AG04450 (cell line): Measurements from ENCODE around the gene USP37. TPM values are rescaled to one million over a fixed set of nuclear protein-coding genes. Genes with fewer than 3 reads are reported as not detected.

Experiments
- CTCF ChIA-PET: fragments of 300-600, 350-600 bp; formaldehyde crosslinking; extraction: SDS; loops from one replicate; lab custom pipeline; 2022; ENCODE audit warnings: antibody characterized with exemption, inconsistent platforms; lab: Charles Lee
- POLR2A ChIA-PET: fragments of 350-600 bp; formaldehyde crosslinking; extraction: SDS; loops from one replicate; lab custom pipeline; 2021; ENCODE audit warnings: antibody characterized with exemption, inconsistent platforms; lab: Yijun Ruan, JAX
- DNase-seq: peaks from one replicate; pipeline ENCODE4 v3.0.0-alpha.2; 2011; ENCODE audit warnings: low read depth, low spot score
- H3K27ac ChIP-seq: one replicate; pipeline ENCODE4 v1.5.1; 2012; ENCODE audit warnings: low read depth, low read length, control low read depth
- H3K27me3 ChIP-seq: one replicate; pipeline ENCODE4 v1.6.0; 2012; ENCODE audit warnings: low read length; ENCODE audit not compliant: control insufficient read depth, insufficient read depth
- H3K4me3 ChIP-seq: 2 replicates; pipeline ENCODE4 v1.5.1; 2011; ENCODE audit warnings: mild to moderate bottlenecking, low read depth, low read length, control low read depth
- H3K9me3 ChIP-seq: 2 replicates; pipeline ENCODE4 v1.5.1; 2012; ENCODE audit warnings: low read length; ENCODE audit not compliant: control insufficient read depth, insufficient read depth
- polyA plus RNA-seq: library from polyadenylated mRNA; depleted of rRNA; stranded (reverse); fragments of >200 nt; gene quantifications from 2 replicates; pipeline ENCODE4 v1.2.3, GENCODE V29; 2011
- TF ChIP-seq, protein P1 (sequence below): IDR thresholded peaks from 2 replicates; pipeline ENCODE4 v1.5.1; 2011; ENCODE audit warnings: low read depth, low read length, control low read depth, inconsistent platforms

Gene USP37
- polyA plus RNA-seq, 1 experiment, result 4.9 TPM

DNA sequence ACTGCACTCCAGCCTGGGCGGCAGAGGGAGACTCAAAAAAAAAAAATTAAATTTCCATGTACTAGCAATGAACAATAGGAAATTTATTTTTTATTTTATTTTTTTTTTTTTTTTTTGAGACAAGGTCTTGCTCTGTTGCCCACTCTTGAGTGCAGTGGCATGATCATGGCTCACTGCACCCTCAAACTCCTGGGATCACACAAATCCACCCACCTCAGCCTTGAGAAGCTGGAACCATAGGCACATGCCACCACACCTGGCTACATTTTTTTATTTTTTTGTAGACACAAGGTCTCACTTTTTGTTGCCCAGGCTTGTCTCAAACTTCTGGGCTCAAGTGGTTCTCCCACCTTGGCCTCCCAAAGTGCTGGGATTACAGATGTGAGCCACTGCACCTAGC is 17.4 kb upstream of the USP37 start:
- CTCF ChIA-PET, result no interaction called here
- H3K4me3 ChIP-seq, result no peak overlapping the region

DNA sequence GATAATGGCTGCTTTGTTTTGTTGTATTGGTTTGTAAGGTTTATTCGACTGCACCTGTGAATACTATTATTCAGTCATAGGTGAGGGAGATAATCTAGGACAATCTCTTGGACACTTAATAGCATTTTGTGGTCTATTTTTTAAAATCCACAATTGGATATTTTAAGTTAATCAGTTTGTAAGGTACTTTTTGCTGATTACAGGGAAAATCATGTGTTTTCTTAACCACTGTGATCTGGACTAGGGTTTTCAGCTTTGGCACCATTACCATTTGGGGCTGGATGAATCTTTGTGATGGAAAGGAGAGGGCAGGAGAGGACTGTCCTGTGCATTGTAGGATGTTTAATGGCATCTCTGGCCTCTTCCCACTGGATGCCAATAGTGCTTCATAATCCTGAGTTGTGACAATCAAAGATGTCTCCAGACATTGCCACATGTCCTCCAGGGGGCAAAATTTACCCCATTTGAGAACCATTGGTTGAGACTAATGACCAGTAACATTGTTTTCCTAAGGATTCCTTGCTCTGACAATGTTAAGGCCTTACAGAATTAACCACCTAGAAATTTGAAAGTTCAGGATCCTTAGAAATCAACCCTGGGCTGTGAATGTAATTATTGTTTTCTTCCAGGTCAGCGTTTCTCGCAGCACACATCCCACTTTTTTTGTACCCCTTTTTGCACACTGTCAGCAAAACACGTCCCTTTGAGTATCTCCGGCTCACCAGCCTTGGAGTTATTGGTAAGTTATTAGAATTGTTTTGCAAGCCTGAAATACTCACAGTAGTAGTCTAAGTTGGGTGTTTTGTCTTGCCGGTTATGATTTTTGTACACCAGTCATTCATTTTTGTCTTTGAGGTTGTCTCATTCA is 16.1 kb upstream of the USP37 start:
- Histone ChIP-seq H3K4me3 (no peak overlapping the region), H3K27me3 (no peaks in the 10 kb centered on the region), H3K27ac (no peak overlapping the region), H3K9me3 (no peaks in the 10 kb centered on the region)
- DNase-seq, result no peak
- TF ChIP-seq, protein P1, sequence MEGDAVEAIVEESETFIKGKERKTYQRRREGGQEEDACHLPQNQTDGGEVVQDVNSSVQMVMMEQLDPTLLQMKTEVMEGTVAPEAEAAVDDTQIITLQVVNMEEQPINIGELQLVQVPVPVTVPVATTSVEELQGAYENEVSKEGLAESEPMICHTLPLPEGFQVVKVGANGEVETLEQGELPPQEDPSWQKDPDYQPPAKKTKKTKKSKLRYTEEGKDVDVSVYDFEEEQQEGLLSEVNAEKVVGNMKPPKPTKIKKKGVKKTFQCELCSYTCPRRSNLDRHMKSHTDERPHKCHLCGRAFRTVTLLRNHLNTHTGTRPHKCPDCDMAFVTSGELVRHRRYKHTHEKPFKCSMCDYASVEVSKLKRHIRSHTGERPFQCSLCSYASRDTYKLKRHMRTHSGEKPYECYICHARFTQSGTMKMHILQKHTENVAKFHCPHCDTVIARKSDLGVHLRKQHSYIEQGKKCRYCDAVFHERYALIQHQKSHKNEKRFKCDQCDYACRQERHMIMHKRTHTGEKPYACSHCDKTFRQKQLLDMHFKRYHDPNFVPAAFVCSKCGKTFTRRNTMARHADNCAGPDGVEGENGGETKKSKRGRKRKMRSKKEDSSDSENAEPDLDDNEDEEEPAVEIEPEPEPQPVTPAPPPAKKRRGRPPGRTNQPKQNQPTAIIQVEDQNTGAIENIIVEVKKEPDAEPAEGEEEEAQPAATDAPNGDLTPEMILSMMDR, result no peak; the same call in 1 of the 2 replicates
- CTCF ChIA-PET, result interaction anchor here (1.5 kb wide), 1 partner anchor 23 kb away, joined by 3 read pairs; the partner anchor contains the start of gene PLCD4
- POLR2A ChIA-PET, result no interaction called here

More for the DNA sequence above, 17.4 kb upstream of the USP37 start:
- Histone ChIP-seq H3K27ac (no peak overlapping the region), H3K9me3 (no peaks in the 10 kb centered on the region), H3K27me3 (no peaks in the 10 kb centered on the region)
- no peak for DNase-seq
- TF ChIP-seq, protein P1, result no peak
- POLR2A ChIA-PET, result no interaction called here

DNA sequence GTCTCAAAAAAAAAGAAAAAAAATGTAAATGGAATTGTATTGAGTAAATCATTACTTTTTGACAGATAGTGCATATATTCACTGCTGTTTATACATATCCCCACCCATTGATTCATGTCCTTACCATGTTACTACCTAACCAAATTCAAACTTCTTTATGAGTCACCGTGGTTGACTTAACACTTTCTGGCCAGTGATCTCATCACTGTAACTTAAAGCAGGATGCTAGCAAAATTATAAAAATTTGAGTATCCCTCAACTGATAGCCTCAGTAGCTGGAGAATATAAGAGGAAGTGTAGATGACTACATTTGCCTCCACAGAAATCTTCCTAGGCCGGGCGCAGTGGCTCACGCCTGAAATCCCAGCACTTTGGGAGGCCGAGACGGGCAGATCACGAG is 13.9 kb upstream of the USP37 start:
- POLR2A ChIA-PET, result interaction anchor here (1.0 kb wide), 1 partner anchor 14 kb away, joined by 4 read pairs; the partner anchor contains the start of gene USP37
- peak overlapping the region; percentile 34 for H3K27ac ChIP-seq
- no peaks in the 10 kb centered on the region for H3K9me3 ChIP-seq

DNA sequence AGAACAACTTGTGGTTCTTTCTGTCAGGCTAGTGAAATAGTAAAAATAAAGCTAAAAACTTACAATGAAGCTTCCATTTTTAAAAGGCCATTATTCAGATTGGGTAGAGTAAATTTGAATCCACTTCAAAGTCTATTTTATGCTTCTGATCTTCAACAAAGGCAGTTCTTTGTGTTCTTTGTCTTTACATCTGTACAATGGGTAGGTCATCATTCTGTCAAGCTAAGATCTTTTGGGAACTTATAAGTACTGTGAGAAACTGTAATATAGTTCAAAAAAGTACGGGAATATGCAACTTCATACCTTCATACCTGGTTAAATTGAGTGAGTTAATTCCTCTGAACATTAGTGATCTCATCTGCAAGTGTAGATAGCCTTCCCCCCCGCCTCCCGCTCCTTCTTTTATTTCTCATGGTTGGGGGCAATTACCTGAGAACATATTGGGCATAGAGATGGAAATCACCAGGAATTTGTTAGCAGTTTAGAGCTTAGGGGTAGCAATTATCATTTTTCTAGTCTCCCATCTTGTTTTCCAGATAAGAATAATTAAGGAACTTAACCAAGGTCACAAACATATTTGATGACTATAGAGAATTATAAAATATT is 10.2 kb upstream of the USP37 start:
- no peaks in the 10 kb centered on the region for H3K27me3 ChIP-seq
- no peak overlapping the region for H3K27ac ChIP-seq
- ChIA-PET POLR2A (no interaction called here), CTCF (interaction anchor here (1.2 kb wide), 1 partner anchor 286 kb away, joined by 3 read pairs; no protein-coding TSS in a partner anchor)
- TF ChIP-seq, protein P1, result no peak
- DNase-seq, result no peak
- no peaks in the 10 kb centered on the region for H3K9me3 ChIP-seq
- H3K4me3 ChIP-seq, result no peak overlapping the region

More for the DNA sequence above, 13.9 kb upstream of the USP37 start:
- Histone ChIP-seq H3K27me3 (no peaks in the 10 kb centered on the region), H3K4me3 (no peak overlapping the region)
- CTCF ChIA-PET, result interaction anchor here (0.7 kb wide), 2 partner anchors 11 to 65 kb away, joined by 3 read pairs; no protein-coding TSS in a partner anchor
- DNase-seq, result no peak
- TF ChIP-seq, protein P1, result no peak
